GM23338 (cell line): Measurements from ENCODE around the gene SNRNP35. TPM values are rescaled to one million over a fixed set of nuclear protein-coding genes. Genes with fewer than 3 reads are reported as not detected.

Experiments used
- ATAC-seq: fragments of 200-7000 bp; cut with Tn5 transposase; 3 replicates; pipeline ENCODE4 v1.9.1; 2020
- DNase-seq: peaks from one replicate; pipeline ENCODE4 v3.0.0-alpha.2; 2015; ENCODE audit warnings: low spot score
- H2AFZ ChIP-seq: fragments of 200-600 bp; sonication (generic); 2 replicates; pipeline ENCODE4 v1.8.0; 2016; ENCODE audit warnings: antibody characterized with exemption, mild to moderate bottlenecking, moderate library complexity
- H3F3A ChIP-seq: fragments of 200-600 bp; sonication (generic); replicated peaks from 2 replicates; pipeline ENCODE4 v1.8.0; 2017; ENCODE audit warnings: antibody characterized with exemption, mixed run types, low read depth
- H3K27ac ChIP-seq: fragments of 200-600 bp; sonication (generic); 2 replicates; pipeline ENCODE4 v1.6.1; 2016; ENCODE audit warnings: low read depth
- H3K27me3 ChIP-seq: fragments of 200-600 bp; sonication (generic); 2 replicates; pipeline ENCODE4 v1.8.0; 2016; ENCODE audit warnings: mild to moderate bottlenecking, mixed run types, moderate library complexity; ENCODE audit not compliant: insufficient read depth
- H3K36me3 ChIP-seq: fragments of 200-600 bp; sonication (generic); 2 replicates; pipeline ENCODE4 v1.8.0; 2016; ENCODE audit warnings: mild to moderate bottlenecking; ENCODE audit not compliant: insufficient read depth
- H3K4me1 ChIP-seq: fragments of 200-600 bp; sonication (generic); 2 replicates; pipeline ENCODE4 v1.8.0; 2016; ENCODE audit warnings: mild to moderate bottlenecking, moderate library complexity; ENCODE audit not compliant: insufficient read depth
- H3K4me2 ChIP-seq: fragments of 200-600 bp; sonication (generic); 2 replicates; pipeline ENCODE4 v1.7.1; 2017; ENCODE audit warnings: mixed run types
- H3K4me3 ChIP-seq: fragments of 200-600 bp; sonication (generic); 2 replicates; pipeline ENCODE4 v1.6.1; 2016; ENCODE audit warnings: mixed run types
- H3K79me2 ChIP-seq: fragments of 200-600 bp; sonication (generic); replicated peaks from 2 replicates; pipeline ENCODE4 v1.8.0; 2017; ENCODE audit warnings: mild to moderate bottlenecking; ENCODE audit not compliant: insufficient read depth
- H3K9me2 ChIP-seq: fragments of 200-600 bp; sonication (generic); 2 replicates; pipeline ENCODE4 v1.8.0; 2017; ENCODE audit not compliant: insufficient read depth
- H4K20me1 ChIP-seq: fragments of 200-600 bp; sonication (generic); replicated peaks from 2 replicates; pipeline ENCODE4 v1.8.0; 2017; ENCODE audit warnings: mild to moderate bottlenecking; ENCODE audit not compliant: insufficient read depth
- H3K27ac Mint-ChIP-seq: 2 replicates; pipeline ENCODE4 v1.8.0; 2020; ENCODE audit warnings: inconsistent platforms, mild to moderate bottlenecking, moderate library complexity, mixed read lengths
- H3K27me3 Mint-ChIP-seq: 3 replicates; pipeline ENCODE4 v1.8.0; 2022; ENCODE audit warnings: low read depth, mild to moderate bottlenecking, moderate library complexity, mixed read lengths, inconsistent platforms; ENCODE audit not compliant: insufficient read depth, poor library complexity
- H3K36me3 Mint-ChIP-seq: 3 replicates; pipeline ENCODE4 v1.8.0; 2021; ENCODE audit warnings: low read depth, mild to moderate bottlenecking, inconsistent platforms, moderate library complexity, mixed read lengths
- H3K4me1 Mint-ChIP-seq: 3 replicates; pipeline ENCODE4 v1.8.0; 2020; ENCODE audit warnings: mild to moderate bottlenecking, inconsistent platforms, mixed read lengths
- H3K4me3 Mint-ChIP-seq: 3 replicates; pipeline ENCODE4 v1.8.0; 2021; ENCODE audit warnings: moderate library complexity, mild to moderate bottlenecking, inconsistent platforms, mixed read lengths
- H3K9me3 Mint-ChIP-seq: 3 replicates; pipeline ENCODE4 v1.8.0; 2020; ENCODE audit warnings: moderate library complexity, mild to moderate bottlenecking, inconsistent platforms, mixed read lengths
- CREB1 ChIP-seq: fragments of 250-450 bp; sonication (Bioruptor Pico); IDR thresholded peaks from 2 replicates; pipeline ENCODE4 v1.5.0; 2020; ENCODE audit warnings: low read depth, mild to moderate bottlenecking, moderate library complexity
- EZH2 ChIP-seq: fragments of 200-600 bp; sonication (generic); IDR thresholded peaks from one replicate; pipeline ENCODE4 v1.8.0; 2017; ENCODE audit warnings: antibody characterized with exemption, mild to moderate bottlenecking, low read depth; ENCODE audit not compliant: unreplicated experiment
- JUNB ChIP-seq: IDR thresholded peaks from one replicate; pipeline ENCODE4 v1.6.1; 2016; ENCODE audit warnings: antibody characterized with exemption; ENCODE audit not compliant: unreplicated experiment
- NANOG ChIP-seq: IDR thresholded peaks from 2 replicates; pipeline ENCODE4 v1.6.1; 2016; ENCODE audit warnings: antibody characterized with exemption, borderline replicate concordance
- POLR2AphosphoS5 ChIP-seq: IDR thresholded peaks from 2 replicates; pipeline ENCODE4 v1.6.1; 2016; ENCODE audit warnings: antibody characterized with exemption, low read depth
- STAT1 ChIP-seq: IDR thresholded peaks from one replicate; pipeline ENCODE4 v1.6.1; 2016; ENCODE audit warnings: antibody characterized with exemption; ENCODE audit not compliant: unreplicated experiment
- ZNF331 ChIP-seq: fragments of 250-450 bp; sonication (Bioruptor Pico); IDR thresholded peaks from 2 replicates; pipeline ENCODE4 v1.5.0; 2020; ENCODE audit warnings: low read depth, mild to moderate bottlenecking, moderate library complexity
- polyA plus RNA-seq: library from polyadenylated mRNA; unstranded; fragments of >200 nt; fragmentation: Nextera tagmentation; extraction: Ambion mirVana; gene quantifications from 2 replicates; pipeline ENCODE4 v1.2.1, GENCODE V29; 2016
- total RNA-seq: library from RNA; depleted of rRNA; stranded (reverse); fragments of >200 nt; shearing (Covaris generic); gene quantifications from 2 replicates; pipeline ENCODE4 v1.2.3, GENCODE V29; 2014
- TF ChIP-seq, protein P1 (sequence below), 2 experiments: fragments of 200-600 bp in 1 of 2; sonication (generic) in 1 of 2; conservative IDR thresholded peaks; 2 replicates each; pipeline versions ENCODE4 v1.5.1 to v1.6.1; 2016 to 2017; ENCODE audit warnings: antibody characterized with exemption in 2 of 2, low read depth in 2 of 2, mild to moderate bottlenecking in 2 of 2, moderate library complexity in 1 of 2
- TF ChIP-seq, protein P2 (sequence below): IDR thresholded peaks from 2 replicates; pipeline ENCODE4 v1.6.1; 2016; ENCODE audit warnings: antibody characterized with exemption
- TF ChIP-seq, protein P3 (sequence below): IDR thresholded peaks from one replicate; pipeline ENCODE4 v1.6.1; 2018; ENCODE audit warnings: antibody characterized with exemption; ENCODE audit not compliant: unreplicated experiment
- TF ChIP-seq, protein P4 (sequence below): fragments of 250-450 bp; sonication (Bioruptor Pico); IDR thresholded peaks from 2 replicates; pipeline ENCODE4 v1.5.0; 2020; ENCODE audit warnings: mild to moderate bottlenecking, moderate library complexity

The SNRNP35 gene
- total and polyA plus RNA-seq, 2 experiments from 2014 or later: 8.4 to 38.4 TPM

DNA sequence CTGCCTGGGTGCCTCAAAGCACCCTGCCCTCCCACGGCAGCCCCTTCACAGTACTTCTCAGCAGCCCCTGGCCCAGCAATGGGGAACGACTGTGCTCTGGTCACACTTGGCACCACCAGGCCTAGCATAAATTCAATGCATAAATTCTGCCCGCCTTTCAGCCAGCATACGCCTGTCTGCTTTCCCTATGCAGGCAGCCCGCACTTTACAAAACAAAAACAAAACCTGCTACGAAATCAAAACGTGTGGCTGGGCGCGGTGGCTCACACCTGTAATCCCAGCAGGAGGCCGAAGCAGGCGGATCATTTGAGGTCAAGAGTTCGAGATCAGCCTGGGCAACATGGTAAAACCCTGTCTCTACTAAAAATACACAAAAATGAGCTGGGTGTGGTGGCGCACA, 33.5 kb downstream of the SNRNP35 start:
- H3K4me1 Mint-ChIP-seq: peaks cover 14% of the 10 kb centered on the region
- Histone ChIP-seq H3K4me3 (no peak overlapping the region), H4K20me1 (no peaks in the 10 kb centered on the region), H3K27ac (no peak overlapping the region), H3K36me3 (no peaks in the 10 kb centered on the region), H3K4me2 (no peak overlapping the region), H3K4me1 (no peaks in the 10 kb centered on the region), H2AFZ (no peak overlapping the region), H3K79me2 (no peaks in the 10 kb centered on the region), H3K27me3 (no peaks in the 10 kb centered on the region), H3K9me2 (no peaks in the 10 kb centered on the region), H3F3A (no peaks in the 10 kb centered on the region)
- TF ChIP-seq, protein P1, sequence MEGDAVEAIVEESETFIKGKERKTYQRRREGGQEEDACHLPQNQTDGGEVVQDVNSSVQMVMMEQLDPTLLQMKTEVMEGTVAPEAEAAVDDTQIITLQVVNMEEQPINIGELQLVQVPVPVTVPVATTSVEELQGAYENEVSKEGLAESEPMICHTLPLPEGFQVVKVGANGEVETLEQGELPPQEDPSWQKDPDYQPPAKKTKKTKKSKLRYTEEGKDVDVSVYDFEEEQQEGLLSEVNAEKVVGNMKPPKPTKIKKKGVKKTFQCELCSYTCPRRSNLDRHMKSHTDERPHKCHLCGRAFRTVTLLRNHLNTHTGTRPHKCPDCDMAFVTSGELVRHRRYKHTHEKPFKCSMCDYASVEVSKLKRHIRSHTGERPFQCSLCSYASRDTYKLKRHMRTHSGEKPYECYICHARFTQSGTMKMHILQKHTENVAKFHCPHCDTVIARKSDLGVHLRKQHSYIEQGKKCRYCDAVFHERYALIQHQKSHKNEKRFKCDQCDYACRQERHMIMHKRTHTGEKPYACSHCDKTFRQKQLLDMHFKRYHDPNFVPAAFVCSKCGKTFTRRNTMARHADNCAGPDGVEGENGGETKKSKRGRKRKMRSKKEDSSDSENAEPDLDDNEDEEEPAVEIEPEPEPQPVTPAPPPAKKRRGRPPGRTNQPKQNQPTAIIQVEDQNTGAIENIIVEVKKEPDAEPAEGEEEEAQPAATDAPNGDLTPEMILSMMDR (conservative IDR thresholded peaks at IDR 0.05; ENCODE audit: low read depth in 2 of 2): no peak
- TF ChIP-seq POLR2AphosphoS5: no peak
- TF ChIP-seq JUNB: no peak
- no peak for TF ChIP-seq EZH2
- no peak for TF ChIP-seq ZNF331
- TF ChIP-seq, protein P2, sequence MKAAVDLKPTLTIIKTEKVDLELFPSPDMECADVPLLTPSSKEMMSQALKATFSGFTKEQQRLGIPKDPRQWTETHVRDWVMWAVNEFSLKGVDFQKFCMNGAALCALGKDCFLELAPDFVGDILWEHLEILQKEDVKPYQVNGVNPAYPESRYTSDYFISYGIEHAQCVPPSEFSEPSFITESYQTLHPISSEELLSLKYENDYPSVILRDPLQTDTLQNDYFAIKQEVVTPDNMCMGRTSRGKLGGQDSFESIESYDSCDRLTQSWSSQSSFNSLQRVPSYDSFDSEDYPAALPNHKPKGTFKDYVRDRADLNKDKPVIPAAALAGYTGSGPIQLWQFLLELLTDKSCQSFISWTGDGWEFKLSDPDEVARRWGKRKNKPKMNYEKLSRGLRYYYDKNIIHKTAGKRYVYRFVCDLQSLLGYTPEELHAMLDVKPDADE: no peak
- TF ChIP-seq CREB1 (CRISPR knock-in tag): no peak
- TF ChIP-seq, protein P3, sequence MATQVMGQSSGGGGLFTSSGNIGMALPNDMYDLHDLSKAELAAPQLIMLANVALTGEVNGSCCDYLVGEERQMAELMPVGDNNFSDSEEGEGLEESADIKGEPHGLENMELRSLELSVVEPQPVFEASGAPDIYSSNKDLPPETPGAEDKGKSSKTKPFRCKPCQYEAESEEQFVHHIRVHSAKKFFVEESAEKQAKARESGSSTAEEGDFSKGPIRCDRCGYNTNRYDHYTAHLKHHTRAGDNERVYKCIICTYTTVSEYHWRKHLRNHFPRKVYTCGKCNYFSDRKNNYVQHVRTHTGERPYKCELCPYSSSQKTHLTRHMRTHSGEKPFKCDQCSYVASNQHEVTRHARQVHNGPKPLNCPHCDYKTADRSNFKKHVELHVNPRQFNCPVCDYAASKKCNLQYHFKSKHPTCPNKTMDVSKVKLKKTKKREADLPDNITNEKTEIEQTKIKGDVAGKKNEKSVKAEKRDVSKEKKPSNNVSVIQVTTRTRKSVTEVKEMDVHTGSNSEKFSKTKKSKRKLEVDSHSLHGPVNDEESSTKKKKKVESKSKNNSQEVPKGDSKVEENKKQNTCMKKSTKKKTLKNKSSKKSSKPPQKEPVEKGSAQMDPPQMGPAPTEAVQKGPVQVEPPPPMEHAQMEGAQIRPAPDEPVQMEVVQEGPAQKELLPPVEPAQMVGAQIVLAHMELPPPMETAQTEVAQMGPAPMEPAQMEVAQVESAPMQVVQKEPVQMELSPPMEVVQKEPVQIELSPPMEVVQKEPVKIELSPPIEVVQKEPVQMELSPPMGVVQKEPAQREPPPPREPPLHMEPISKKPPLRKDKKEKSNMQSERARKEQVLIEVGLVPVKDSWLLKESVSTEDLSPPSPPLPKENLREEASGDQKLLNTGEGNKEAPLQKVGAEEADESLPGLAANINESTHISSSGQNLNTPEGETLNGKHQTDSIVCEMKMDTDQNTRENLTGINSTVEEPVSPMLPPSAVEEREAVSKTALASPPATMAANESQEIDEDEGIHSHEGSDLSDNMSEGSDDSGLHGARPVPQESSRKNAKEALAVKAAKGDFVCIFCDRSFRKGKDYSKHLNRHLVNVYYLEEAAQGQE: no peak
- no peak for TF ChIP-seq STAT1
- TF ChIP-seq, protein P4, sequence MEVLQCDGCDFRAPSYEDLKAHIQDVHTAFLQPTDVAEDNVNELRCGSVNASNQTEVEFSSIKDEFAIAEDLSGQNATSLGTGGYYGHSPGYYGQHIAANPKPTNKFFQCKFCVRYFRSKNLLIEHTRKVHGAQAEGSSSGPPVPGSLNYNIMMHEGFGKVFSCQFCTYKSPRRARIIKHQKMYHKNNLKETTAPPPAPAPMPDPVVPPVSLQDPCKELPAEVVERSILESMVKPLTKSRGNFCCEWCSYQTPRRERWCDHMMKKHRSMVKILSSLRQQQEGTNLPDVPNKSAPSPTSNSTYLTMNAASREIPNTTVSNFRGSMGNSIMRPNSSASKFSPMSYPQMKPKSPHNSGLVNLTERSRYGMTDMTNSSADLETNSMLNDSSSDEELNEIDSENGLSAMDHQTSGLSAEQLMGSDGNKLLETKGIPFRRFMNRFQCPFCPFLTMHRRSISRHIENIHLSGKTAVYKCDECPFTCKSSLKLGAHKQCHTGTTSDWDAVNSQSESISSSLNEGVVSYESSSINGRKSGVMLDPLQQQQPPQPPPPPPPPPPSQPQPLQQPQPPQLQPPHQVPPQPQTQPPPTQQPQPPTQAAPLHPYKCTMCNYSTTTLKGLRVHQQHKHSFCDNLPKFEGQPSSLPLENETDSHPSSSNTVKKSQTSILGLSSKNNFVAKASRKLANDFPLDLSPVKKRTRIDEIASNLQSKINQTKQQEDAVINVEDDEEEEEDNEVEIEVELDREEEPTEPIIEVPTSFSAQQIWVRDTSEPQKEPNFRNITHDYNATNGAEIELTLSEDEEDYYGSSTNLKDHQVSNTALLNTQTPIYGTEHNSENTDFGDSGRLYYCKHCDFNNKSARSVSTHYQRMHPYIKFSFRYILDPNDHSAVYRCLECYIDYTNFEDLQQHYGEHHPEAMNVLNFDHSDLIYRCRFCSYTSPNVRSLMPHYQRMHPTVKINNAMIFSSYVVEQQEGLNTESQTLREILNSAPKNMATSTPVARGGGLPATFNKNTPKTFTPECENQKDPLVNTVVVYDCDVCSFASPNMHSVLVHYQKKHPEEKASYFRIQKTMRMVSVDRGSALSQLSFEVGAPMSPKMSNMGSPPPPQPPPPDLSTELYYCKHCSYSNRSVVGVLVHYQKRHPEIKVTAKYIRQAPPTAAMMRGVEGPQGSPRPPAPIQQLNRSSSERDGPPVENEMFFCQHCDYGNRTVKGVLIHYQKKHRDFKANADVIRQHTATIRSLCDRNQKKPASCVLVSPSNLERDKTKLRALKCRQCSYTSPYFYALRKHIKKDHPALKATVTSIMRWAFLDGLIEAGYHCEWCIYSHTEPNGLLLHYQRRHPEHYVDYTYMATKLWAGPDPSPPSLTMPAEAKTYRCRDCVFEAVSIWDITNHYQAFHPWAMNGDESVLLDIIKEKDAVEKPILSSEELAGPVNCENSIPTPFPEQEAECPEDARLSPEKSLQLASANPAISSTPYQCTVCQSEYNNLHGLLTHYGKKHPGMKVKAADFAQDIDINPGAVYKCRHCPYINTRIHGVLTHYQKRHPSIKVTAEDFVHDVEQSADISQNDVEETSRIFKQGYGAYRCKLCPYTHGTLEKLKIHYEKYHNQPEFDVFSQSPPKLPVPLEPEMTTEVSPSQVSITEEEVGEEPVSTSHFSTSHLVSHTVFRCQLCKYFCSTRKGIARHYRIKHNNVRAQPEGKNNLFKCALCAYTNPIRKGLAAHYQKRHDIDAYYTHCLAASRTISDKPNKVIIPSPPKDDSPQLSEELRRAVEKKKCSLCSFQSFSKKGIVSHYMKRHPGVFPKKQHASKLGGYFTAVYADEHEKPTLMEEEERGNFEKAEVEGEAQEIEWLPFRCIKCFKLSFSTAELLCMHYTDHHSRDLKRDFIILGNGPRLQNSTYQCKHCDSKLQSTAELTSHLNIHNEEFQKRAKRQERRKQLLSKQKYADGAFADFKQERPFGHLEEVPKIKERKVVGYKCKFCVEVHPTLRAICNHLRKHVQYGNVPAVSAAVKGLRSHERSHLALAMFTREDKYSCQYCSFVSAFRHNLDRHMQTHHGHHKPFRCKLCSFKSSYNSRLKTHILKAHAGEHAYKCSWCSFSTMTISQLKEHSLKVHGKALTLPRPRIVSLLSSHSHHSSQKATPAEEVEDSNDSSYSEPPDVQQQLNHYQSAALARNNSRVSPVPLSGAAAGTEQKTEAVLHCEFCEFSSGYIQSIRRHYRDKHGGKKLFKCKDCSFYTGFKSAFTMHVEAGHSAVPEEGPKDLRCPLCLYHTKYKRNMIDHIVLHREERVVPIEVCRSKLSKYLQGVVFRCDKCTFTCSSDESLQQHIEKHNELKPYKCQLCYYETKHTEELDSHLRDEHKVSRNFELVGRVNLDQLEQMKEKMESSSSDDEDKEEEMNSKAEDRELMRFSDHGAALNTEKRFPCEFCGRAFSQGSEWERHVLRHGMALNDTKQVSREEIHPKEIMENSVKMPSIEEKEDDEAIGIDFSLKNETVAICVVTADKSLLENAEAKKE (CRISPR knock-in tag): no peak
- TF ChIP-seq NANOG: no peak
- H3K27ac Mint-ChIP-seq: no peak overlapping the region
- H3K4me3 Mint-ChIP-seq: no peak overlapping the region
- peaks cover 6% of the 10 kb centered on the region for H3K27me3 Mint-ChIP-seq
- ATAC-seq (no peak), DNase-seq (no peak)
- H3K9me3 Mint-ChIP-seq: no peaks in the 10 kb centered on the region
- H3K36me3 Mint-ChIP-seq: no peaks in the 10 kb centered on the region; the same call in 2 of the 3 replicates
